HCT116 (cell line): ENCODE results near the gene PPEF2.

Experiments used
- ATF3 ChIP-seq: IDR thresholded peaks from 2 replicates; pipeline ENCODE4 v1.6.1; 2012
- CTCF ChIP-seq, 3 experiments: fragments of 200-600 bp in 1 of 3; sonication (generic) in 1 of 3; IDR thresholded peaks in 2 of 3; conservative IDR thresholded peaks in 1 of 3; 2 replicates each; pipeline ENCODE4 v1.5.1; 2012 to 2017; ENCODE audit warnings: low read depth in 2 of 3, low read length in 2 of 3, antibody characterized with exemption in 1 of 3, borderline replicate concordance in 1 of 3, control low read depth in 1 of 3, mild to moderate bottlenecking in 1 of 3, mixed read lengths in 1 of 3, mixed run types in 1 of 3, moderate library complexity in 1 of 3; ENCODE audit not compliant: insufficient read depth in 1 of 3
- ELF1 ChIP-seq: IDR thresholded peaks from 2 replicates; pipeline ENCODE4 v1.6.1; 2012; ENCODE audit warnings: low read depth, borderline replicate concordance
- EZH2 ChIP-seq: fragments of 200-600 bp; sonication (generic); IDR thresholded peaks from 2 replicates; pipeline ENCODE4 v1.6.1; 2017; ENCODE audit warnings: antibody characterized with exemption, mixed run types
- EZH2phosphoT487 ChIP-seq: fragments of 200-600 bp; IDR thresholded peaks from 2 replicates; pipeline ENCODE4 v1.6.1; 2018; ENCODE audit warnings: antibody characterized with exemption, borderline replicate concordance
- POLR2A ChIP-seq: IDR thresholded peaks from 2 replicates; pipeline ENCODE4 v1.7.0; 2011; ENCODE audit warnings: borderline replicate concordance; ENCODE audit not compliant: insufficient read depth, insufficient read length; ENCODE audit errors: extremely low read depth
- POLR2AphosphoS5 ChIP-seq: IDR thresholded peaks from 2 replicates; pipeline ENCODE4 v1.6.1; 2011; ENCODE audit warnings: mild to moderate bottlenecking, low read depth, low read length, moderate library complexity
- REST ChIP-seq: IDR thresholded peaks from 2 replicates; pipeline ENCODE4 v1.6.1; 2012; ENCODE audit warnings: low read depth
- SP1 ChIP-seq: IDR thresholded peaks from 2 replicates; pipeline ENCODE4 v1.6.1; 2012; ENCODE audit warnings: low read depth
- SRF ChIP-seq: IDR thresholded peaks from 2 replicates; pipeline ENCODE4 v1.6.1; 2012; ENCODE audit warnings: low read depth
- YY1 ChIP-seq: IDR thresholded peaks from 2 replicates; pipeline ENCODE4 v1.6.1; 2011; ENCODE audit warnings: low read length, low read depth, moderate library complexity, mild to moderate bottlenecking; ENCODE audit not compliant: insufficient replicate concordance; ENCODE audit errors: extremely low read depth
- ZNF274 ChIP-seq: fragments of 200-500 bp; sonication (Bioruptor generic); IDR thresholded peaks from 2 replicates; pipeline ENCODE4 v1.6.1; 2014; ENCODE audit warnings: mild to moderate bottlenecking, low read depth, low read length, inconsistent platforms

GRCh38 chr4:75881476-75881875, 20.8 kb downstream of the PPEF2 start:
- no peak for TF ChIP-seq ELF1
- no peak for TF ChIP-seq CTCF (IDR thresholded peaks at IDR 0.05 in 2 of 3, conservative IDR thresholded peaks at IDR 0.05 in 1 of 3; ENCODE audit: borderline replicate concordance in 1 of 3, insufficient read depth in 1 of 3, low read depth in 2 of 3, low read length in 2 of 3)
- no peak for TF ChIP-seq POLR2A
- TF ChIP-seq YY1, result no peak
- no peak for TF ChIP-seq ZNF274
- TF ChIP-seq EZH2, result no peak
- no peak for TF ChIP-seq EZH2phosphoT487
- no peak for TF ChIP-seq POLR2AphosphoS5
- TF ChIP-seq ATF3, result no peak
- TF ChIP-seq SP1, result no peak
- no peak for TF ChIP-seq REST
- no peak for TF ChIP-seq SRF
